Epithelial cell of proximal tubule (primary cell): ENCODE results near the gene TAPBPL. TPM values are rescaled to one million over a fixed set of nuclear protein-coding genes. Genes with fewer than 3 reads are reported as not detected.

Experiments used
- DNase-seq: peaks from one replicate; pipeline ENCODE4 v3.0.0-alpha.2; 2011; ENCODE audit warnings: low read depth
- H3K4me3 ChIP-seq: 2 replicates; pipeline ENCODE4 v1.5.1; 2011; ENCODE audit warnings: low read depth, mild to moderate bottlenecking, low read length
- CTCF ChIP-seq: conservative IDR thresholded peaks from 2 replicates; pipeline ENCODE4 v1.5.1; 2012; ENCODE audit warnings: low read depth, mild to moderate bottlenecking, low read length
- total RNA-seq: library from RNA; depleted of rRNA; stranded (reverse); fragments of >200 nt; gene quantifications from 2 replicates; pipeline ENCODE4 v1.2.3, GENCODE V29; 2015

The TAPBPL gene
- total RNA-seq, 1 donor from 2014 or later: 17.0 TPM

DNA sequence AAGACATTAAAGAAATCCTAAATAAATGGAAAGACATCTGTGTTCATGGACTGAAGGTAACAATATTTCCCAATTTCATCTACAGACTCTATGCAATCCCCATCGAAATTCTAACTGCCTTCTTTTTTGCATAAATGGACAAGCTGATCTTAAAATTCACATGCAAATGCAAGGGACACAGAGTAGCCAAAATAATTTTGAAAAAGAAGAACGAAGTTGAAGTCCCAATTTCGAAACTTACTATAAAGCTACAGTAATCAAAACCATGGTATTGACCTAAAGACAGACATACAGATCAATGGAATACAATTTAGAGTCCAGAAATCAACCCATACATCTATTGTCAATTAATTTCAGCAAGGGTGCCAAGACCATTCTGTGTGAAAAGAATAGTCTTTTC, 23.5 kb upstream of the TAPBPL start:
- DNase-seq: no peak
- H3K4me3 ChIP-seq: no peak overlapping the region
- TF ChIP-seq CTCF: no peak

- no peak overlapping the region for H3K4me3 ChIP-seq
- TF ChIP-seq CTCF: no peak
- DNase-seq: peak; percentile 66
These were observed 21.5 kb upstream of the TAPBPL start for GRCh38 chr12:6430124-6430989.

- no peak overlapping the region for H3K4me3 ChIP-seq
- no peak for DNase-seq
- TF ChIP-seq CTCF: no peak
These were observed 18.9 kb upstream of the TAPBPL start for GRCh38 chr12:6432991-6433390.

- H3K4me3 ChIP-seq: no peak overlapping the region
- DNase-seq: no peak
- no peak for TF ChIP-seq CTCF
These were observed 17.4 kb upstream of the TAPBPL start for GRCh38 chr12:6434205-6435140.

GRCh38 chr12:6435961-6436715, 15.7 kb upstream of the TAPBPL start:
- no peak overlapping the region for H3K4me3 ChIP-seq
- TF ChIP-seq CTCF: no peak
- no peak for DNase-seq

GRCh38 chr12:6437586-6437985, 14.3 kb upstream of the TAPBPL start:
- no peak for DNase-seq
- TF ChIP-seq CTCF: no peak
- no peak overlapping the region for H3K4me3 ChIP-seq
